CD4-positive, alpha-beta T cell treated with Interleukin-12 subunit alpha and Interleukin-12 subunit beta, for 1 hour (primary cell): ENCODE results near the gene SYDE2.
"Not testable (repeated sequence)": the region's sequence is repeated elsewhere in the genome, so short reads cannot be mapped to it uniquely, and the experiment has no call there.

ENCODE experiments used
- DNase-seq: peaks from one replicate; pipeline ENCODE4 v3.0.0-alpha.2; 2020

The SYDE2 gene, protein sequence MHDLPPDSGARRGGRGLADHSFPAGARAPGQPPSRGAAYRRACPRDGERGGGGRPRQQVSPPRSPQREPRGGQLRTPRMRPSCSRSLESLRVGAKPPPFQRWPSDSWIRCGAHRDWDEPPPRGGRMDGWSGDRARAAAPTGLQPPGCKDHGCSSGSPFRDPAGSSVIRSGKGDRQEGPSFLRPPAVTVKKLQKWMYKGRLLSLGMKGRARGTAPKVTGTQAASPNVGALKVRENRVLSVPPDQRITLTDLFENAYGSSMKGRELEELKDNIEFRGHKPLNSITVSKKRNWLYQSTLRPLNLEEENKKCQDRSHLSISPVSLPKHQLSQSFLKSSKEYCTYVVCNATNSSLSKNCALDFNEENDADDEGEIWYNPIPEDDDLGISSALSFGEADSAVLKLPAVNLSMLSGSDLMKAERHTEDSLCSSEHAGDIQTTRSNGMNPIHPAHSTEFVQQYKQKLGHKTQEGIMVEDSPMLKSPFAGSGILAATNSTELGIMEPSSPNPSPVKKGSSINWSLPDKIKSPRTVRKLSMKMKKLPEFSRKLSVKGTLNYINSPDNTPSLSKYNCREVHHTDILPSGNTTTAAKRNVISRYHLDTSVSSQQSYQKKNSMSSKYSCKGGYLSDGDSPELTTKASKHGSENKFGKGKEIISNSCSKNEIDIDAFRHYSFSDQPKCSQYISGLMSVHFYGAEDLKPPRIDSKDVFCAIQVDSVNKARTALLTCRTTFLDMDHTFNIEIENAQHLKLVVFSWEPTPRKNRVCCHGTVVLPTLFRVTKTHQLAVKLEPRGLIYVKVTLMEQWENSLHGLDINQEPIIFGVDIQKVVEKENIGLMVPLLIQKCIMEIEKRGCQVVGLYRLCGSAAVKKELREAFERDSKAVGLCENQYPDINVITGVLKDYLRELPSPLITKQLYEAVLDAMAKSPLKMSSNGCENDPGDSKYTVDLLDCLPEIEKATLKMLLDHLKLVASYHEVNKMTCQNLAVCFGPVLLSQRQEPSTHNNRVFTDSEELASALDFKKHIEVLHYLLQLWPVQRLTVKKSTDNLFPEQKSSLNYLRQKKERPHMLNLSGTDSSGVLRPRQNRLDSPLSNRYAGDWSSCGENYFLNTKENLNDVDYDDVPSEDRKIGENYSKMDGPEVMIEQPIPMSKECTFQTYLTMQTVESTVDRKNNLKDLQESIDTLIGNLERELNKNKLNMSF

DNA sequence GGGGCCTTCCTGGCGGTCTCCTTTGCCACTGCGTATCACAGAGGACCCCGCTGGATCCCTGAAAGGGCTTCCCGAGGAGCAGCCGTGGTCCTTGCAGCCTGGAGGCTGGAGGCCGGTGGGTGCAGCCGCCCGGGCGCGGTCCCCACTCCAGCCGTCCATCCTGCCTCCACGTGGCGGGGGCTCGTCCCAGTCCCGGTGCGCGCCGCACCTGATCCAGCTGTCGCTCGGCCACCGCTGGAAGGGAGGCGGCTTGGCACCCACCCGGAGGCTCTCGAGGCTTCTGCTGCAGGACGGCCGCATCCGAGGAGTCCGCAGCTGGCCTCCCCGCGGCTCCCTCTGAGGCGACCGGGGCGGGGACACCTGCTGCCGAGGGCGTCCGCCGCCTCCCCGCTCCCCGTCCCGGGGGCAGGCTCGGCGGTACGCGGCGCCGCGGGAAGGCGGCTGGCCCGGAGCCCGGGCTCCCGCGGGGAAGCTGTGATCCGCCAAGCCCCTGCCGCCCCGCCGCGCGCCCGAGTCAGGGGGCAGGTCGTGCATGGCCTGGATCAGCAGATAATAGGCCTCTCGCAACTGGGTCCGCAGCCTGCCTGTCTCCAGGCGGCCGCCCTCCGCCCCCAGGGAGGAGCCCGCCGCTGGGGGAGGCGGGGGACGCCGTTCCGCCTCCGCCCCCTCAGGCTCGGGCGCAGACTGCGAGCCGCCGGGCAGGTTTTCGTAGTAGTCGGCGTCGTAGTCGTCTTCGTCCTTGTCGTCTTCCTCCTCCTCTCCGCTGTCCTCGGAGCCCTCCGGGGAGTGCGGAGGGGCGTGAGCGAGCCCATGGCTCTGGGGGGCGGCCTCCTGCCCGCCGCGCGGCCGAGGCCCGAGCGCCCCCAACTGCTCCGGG lies at the start of gene SYDE2:
Gene SYDE2 (minus strand): TSS at position 554 of the 877 bp plus-strand sequence. CDS start 20 bp downstream, at position 534.
- peak; percentile 83 for DNase-seq

- DNase-seq: not testable (repeated sequence)
Observed at GRCh38 chr1:85249042-85249441, 48.2 kb upstream of the SYDE2 start.

DNA sequence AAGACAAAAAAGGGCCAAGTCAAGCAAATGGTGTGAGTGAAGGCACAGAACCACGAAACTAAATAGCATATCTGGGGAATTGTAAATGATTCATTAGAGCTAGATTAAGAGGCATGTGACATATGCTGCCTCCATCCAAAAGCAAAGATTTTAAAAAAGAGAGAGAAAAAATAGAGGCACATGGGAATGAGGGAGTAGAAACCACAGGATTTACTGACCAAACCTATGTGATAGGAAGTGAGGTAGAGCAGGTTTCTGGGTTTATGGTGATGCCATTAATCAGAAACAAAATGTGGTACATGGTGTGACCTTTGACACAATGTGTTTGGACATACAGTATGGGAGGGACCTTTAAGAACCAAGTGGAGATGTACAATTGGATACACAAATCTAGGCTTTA lies 45.1 kb upstream of the SYDE2 start:
- DNase-seq: no peak

DNA sequence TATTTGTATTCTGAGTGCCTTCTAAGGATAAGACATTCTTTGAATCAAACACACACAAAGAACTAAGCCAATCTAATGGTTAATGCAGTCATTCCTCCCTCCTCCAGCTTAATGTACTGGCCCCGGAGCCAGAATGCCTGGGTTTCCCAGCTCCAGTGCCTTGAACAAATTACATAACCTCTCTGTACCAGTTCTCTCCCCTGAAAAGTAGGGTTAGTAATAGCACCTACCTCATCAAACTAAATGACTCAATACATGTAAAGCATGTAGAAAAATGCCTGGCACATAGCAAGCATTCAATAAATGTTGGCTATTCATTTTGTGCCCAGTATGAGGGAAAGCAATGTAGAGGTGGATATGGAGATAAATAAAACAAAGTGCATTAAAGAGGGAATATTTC lies 44.6 kb upstream of the SYDE2 start:
- no peak for DNase-seq

DNA sequence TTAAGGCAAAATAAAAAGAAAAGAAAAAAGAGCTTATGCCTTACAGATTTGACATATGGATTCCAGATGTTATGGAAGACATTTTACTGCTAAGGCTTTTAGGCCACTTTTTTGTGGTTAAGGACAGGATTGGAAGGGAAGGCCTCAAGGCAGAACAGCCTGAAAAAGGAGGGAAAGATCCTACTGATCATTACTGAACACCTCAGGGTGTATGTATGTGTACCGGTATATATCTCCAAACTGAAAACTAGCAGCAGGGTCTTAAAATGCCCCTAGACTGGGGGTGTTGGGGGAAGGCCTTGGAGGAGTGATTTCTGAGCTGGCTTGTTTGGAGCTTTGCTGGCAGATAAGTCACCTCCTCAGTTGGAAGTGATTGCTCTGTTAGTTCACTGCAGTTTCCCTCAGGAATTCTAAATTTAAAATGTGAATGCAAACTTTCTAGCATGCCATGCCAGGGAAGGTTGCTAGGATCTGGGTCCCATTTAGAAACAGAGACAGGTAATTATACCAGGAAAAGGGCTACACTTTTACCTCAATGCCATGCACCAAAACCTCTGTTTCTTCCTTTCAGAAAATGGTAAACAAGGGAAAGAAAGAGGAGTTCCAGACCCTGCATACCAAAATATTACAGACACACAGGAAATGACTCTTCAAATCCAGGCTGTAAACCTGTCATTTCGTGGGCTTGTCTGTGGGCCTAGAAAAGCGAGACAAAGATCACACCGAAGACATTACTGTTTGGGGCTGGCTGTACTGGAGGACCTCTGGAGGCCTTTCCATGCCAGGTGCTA lies 43.6 kb upstream of the SYDE2 start:
- no peak for DNase-seq

- DNase-seq: no peak
Observed at GRCh38 chr1:85243372-85243771, 42.6 kb upstream of the SYDE2 start.

DNA sequence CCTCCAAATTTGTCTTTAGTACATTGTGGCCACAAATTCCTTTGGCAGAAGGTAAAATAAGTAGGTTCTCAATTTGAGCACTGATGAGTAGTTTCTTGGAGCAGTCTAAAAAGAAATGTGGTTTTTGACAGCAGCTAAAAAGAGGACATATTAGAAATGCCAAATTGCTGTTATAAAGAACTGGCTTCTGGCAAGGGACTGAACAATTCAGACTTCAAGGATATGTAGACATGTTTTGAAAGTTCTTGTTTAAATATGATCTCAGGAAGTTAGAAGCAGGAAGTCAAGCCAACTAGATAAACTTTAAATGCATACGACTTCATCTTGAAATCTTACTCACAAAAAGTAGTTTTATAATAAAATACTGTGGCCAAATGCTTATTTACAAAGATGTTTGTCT lies 39.8 kb upstream of the SYDE2 start:
- no peak for DNase-seq

GRCh38 chr1:85240174-85240601 lies 39.4 kb upstream of the SYDE2 start:
- peak; percentile 25 for DNase-seq

DNA sequence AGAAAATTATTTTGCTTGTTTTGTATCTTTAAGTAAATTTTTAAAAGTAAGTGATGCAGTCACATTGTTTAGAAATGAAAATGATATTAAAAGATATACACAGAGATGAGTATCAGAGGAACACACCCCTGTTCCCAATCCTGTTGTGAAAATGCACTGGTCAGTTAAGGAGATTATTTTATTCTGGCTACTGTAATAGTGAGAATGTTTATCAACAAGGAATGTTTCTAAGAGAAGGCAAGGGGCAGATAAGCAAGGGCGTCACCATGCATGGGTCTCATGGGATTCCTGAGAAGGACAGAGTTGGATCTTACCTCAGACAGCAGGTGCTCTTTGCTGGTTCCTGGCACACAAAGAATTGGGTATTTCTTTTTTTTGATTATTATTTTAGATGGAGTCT lies 36.8 kb upstream of the SYDE2 start:
- DNase-seq: no peak

DNA sequence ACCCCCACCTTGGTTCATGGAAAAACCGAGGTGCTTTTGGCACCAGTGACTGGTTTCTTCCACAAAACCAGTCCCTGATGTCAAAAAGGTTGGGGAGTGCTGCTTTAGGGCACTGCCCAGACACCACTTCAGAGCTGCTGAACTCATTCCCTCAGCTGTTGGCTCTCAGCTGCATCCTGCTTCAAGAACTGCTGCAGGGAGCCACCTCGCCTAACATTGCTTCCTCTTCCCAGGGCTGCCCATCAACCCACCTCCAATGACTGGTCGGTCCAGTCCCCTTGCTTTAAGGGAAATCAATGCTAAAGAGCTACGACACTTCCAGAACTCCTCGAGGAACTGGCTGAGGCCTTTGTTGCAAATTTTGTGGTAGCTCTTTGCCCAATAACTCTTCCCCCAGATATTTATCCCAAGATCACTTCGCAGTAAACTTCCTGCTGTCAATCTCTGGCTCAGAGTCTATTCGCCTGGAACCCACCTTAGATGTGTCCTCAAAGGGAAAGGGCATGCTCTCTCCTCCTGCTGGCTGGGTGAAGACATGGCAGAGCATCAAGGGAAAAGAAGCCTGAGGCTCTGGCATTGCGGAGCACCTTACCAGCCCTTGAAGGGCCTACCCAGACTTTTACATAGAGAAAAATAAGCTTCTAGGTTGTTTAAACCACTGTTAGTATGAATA lies 29.6 kb upstream of the SYDE2 start:
- peak; percentile 7 for DNase-seq

GRCh38 chr1:85229574-85230097 lies 28.8 kb upstream of the SYDE2 start:
- DNase-seq: no peak

DNA sequence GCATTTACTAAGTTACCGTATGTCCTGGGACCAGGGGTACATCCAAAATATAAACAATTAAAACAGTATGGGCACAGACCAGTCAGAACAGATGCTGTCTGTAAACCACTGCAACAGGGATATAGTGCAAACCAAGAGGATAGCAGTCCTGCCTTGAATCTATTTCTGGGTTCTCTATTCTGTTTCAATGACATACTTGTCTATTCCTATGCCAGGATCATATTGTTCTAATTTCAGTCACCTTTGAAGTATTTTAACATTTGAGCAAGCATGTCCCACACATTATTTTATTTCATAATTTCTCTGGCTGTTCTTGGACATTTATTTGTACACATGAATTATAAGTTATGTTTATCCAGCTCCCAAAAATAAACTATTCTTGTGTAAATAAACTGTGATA lies 28.2 kb upstream of the SYDE2 start:
- no peak for DNase-seq

DNA sequence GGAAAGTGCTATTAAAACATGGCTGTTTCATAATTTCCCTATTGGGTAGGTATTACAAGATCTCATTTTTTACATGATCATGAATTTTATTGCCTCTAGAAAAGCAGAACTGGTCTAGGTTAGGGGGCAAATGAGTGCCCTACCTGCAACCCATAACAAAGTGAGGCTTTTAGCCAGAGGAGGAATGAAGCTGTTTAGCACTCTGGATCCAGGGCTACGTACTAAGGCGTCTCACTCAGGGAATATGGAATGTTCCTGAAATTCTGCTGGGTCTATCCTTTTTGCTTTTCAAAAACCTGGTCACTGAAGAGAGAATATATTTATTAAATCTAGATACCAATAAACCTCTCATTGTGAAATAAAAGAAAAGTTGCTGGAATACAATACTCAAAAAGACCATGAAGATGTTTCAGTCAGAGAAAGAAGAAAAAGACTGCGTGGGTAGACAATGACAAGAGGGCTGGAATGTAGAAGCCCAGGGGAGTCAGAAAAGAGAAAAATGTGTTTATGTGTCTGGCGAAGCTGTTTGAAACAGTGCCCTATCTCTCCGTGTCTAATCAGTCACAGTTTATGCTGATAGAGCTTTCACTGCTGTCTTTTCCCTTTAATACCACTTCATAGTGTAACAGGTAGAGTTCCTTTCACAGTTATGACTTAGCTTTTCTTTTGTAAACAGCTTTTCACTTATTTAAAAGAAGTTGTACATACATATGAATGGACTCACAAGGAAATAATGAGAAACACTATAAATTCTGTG lies 25.0 kb upstream of the SYDE2 start:
- DNase-seq: no peak

DNA sequence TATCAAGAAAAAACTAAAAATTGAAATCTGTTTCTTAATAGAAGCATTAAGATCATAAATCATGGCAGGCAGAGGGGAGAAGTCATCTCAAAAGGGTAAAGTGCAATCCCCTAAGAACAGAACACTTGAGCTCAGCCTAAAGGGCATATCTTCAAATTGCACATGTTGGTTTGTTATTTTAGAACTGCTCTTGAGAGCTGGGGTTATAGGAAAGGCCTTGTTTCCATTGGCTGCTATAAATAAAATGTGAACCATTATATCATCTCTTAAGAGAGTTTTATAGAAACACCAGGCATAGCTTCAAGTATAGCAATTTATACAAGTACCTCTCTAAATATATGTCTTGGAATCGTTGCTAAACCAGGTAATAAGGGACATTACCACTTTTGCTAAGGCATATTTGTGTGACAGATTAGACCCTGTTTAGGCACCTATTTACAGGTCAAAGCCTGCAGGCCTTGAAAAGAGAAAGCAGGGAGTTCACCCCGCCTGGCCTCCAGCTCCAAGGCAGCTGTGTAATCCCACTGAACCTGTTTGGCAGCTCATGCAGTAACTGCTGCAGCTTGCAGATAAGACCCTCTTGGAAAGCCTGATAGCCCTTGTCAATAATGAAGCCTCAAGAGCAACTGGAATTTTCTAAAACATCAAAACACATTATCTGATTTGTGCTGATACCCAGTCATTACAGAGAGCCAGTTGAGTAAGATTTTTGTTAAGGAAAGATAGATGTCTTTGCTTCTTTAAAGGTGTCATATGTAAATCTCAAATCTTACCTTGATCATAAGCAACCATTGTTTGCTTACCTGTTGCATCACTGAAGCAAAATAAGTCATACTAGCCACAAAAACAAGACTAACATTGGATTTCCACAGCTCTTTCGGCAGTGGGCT lies 24.2 kb upstream of the SYDE2 start:
- DNase-seq: no peak

DNA sequence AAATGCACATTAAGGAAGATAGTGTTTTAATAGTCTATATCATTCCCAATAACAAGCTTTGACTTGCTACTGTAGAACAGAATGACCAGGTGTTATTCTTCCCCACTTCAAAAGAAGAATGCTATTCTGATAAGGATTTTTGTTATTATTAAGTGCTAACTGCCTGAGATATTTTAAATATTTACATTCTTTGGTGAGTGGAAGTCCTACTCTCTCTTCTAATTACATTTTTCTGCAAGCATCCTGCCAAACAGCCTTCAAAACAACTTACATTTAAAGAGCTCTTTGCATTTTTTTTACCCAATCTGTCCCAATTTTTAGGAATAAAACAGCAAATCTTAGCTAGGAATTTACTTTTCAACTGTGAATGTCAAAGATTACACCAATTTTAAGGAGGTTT lies 23.5 kb upstream of the SYDE2 start:
- DNase-seq: no peak

DNA sequence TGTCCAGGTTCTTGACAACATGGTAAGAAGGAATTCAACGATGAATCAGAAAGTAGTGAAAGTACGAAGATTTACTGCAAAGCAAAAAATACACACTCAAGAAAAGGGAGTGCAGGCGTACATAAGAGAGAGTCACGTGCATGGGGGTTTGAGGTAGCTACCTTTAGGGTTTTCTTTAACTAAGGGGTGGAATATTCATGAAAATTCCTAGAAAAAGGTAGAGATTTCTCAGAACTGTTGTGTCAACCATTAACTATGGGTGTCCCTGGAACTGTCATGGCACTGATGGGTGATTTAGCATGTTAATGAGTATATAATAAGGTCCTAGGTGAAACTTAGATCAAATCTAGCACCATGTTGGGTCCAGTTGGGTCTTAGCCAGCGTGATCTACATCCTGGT lies 22.5 kb upstream of the SYDE2 start:
- DNase-seq: no peak

DNA sequence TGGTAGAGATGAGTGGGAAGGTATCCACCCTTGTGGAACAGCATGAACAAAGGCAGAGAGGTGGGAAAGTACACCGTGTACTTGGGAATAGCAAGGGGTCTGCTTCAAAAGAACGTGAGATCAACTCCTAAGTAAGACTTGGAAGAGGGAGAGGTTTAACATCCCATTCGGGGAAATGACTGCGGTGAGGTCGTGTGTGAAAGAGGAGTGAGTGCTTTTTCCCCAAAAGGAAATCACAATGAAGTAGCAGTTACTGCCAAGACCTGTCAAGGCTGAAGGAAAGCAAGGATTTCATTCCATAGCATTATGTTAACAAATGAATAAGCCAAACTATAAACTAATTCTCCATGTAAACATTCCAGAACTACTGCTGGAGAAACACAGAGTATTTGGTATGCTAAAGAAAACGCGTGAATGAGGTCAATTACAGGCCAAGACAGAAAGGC lies 20.0 kb upstream of the SYDE2 start:
- DNase-seq: no peak

- no peak for DNase-seq
Observed at GRCh38 chr1:85219853-85220610, 19.2 kb upstream of the SYDE2 start.
